Activated T-cell treated with anti-CD3 and anti-CD28 coated beads for 1 hour (primary cell): ENCODE measurements around the gene KLHL26.

Source experiments
- DNase-seq: peaks from one replicate; pipeline ENCODE4 v3.0.0-alpha.2; 2020; ENCODE audit warnings: low read depth

KLHL26 gene

GRCh38 chr19:18603255-18603957 is 33.4 kb upstream of the KLHL26 start:
- DNase-seq = no peak

- no peak for DNase-seq
Observed at GRCh38 chr19:18603958-18604819, 32.6 kb upstream of the KLHL26 start.

DNA sequence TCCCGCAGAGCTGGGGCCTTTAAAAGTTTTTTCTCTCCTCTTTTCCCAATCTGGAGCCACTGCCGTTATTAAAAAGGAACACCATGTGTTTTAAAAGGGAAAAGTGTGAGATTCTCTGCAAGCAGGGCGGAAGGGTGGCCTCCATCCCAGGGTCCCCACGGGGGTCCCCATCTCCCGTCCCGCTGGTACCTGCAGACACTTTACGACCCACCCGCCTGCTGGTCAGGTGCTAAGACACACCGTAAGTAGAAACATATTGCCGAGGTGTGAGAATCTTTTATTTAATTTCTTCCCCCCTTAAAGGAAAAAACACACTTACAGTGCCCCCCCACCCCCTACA is 32.0 kb upstream of the KLHL26 start:
- DNase-seq = no peak

GRCh38 chr19:18605196-18605545 is 31.7 kb upstream of the KLHL26 start:
- no peak for DNase-seq

DNA sequence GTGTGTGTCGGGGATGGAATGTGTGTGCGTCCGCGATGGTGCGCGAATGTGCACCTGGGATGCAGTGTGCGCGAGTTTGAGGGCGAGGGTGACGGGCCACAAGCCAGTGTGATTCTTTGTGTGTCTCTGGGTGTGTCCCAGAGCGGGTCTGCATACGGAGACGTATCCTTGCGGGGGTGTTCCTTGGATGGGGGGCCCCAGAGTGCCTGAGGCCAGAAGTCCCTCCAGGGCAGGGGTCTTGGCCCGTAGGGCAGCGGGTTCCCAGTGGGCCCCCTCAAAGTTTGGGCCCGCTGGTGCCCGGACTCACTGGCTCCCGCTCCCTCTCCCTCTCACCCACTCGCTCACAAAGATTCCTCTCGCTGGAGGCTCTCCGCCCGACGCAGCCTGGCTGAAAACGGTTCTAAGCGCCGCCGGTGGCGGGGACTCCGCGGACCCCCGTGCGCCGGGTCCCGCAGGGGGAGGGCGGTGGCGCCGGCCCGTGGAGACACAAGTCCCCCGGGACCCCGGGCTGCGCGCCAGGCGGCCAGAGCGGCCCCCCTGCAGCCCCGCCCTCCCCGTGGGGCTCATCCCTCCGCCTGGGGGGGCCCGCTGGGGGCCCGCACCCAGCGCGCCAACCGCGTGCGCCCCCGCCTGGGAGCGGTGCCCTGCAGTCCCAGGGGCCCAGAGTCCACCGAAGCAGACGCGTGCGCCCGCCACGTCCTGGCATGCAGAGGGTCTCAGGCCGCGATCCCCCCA is 31.1 kb upstream of the KLHL26 start:
- DNase-seq = no peak

DNA sequence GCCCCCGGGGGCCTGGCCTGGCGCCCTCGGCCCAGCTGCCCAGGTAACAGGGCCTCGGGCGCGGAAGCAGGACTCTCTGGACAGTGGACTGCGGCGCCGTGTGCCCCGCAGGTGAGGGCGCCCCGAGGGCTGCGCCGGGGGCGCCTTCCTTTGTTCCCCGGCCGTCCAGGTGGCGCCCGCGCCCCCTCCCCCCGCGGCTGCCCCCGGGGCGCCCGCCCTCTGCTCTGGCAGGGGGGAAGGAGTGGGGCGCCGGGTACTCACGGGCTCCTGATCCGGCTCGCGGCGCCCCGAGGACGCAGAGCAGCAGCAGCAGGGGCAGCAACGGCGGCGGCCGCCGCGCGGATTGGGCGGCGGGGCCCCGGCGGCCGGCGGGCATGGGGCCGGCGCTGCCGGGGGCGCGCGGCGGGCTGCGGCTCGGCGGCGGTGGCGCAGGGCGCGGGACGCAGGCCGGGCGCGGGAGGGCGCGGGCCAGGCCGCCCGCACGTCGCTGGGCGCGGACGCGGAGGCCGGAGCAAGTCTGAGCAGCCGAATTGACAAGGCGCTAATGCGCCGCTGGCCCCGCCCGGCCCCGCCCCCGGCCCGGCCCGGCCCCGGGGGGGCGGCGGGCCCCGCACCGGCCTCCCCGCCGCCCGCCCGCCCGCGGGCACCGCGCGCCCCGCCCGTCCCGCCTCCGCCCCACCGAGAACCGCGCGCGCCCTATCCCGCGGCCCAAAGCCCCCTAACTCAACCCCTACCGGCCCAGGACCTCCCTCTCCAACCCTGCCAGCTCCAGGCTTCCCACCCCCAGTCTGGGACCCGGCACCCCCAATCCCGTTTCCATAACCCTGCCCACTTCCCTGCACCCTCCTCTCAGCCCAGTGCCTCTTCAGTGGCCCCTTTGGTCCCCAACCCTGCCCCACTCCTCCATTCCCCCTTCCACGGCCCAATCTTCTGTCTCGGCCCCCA is 30.3 kb upstream of the KLHL26 start, which contains the start of gene CRLF1:
Gene CRLF1 (minus strand): TSS at position 519 of the 945 bp plus-strand sequence. CDS start 143 bp downstream, at position 376.
- DNase-seq = no peak

GRCh38 chr19:18607226-18608101 is 29.4 kb upstream of the KLHL26 start:
- no peak for DNase-seq

- no peak for DNase-seq
Observed at GRCh38 chr19:18608102-18608804, 28.6 kb upstream of the KLHL26 start.

DNA sequence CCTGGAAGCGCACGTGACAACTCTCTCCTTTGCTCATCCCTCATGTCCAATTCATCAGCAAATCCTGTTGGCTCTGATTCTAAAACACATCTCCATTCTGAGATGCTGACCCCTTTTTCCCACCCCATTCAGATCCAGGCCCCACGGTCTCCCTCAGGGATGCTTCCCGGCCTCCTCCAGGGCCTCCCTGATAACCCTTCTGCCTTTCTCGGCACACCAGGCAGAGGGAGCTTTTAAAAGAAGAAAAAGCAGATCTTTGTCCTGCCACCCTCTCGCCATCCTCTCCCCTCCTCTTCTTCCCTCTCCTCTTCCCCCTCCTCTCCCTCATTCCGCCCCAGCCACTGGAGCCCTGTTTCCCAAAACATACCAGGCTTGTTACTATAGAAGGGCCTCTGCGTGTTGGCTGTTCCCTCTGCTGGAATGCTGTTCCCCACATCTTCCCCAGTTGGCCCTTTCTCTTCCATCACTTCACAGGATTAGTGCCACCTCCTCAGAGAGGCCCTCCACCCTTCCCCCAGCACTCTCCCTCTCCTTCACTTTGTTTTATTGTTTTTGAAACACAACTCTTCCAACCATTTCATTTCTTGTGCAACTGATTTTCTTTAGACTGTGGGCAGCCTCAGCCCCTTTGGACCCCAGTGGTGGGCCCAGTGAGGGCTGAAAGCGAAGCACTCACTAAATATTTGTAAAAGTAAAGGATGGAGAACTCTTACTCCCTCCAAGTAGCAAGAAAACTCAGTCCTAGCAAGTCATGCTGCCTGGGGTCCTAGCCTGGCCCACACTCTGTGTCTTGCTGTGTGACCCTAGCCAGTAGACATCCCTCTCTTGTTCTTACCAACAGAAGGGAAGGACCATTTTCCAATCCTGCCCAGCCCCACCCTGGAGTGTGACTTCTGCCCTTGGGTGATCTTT is 27.8 kb upstream of the KLHL26 start:
- DNase-seq = no peak

DNA sequence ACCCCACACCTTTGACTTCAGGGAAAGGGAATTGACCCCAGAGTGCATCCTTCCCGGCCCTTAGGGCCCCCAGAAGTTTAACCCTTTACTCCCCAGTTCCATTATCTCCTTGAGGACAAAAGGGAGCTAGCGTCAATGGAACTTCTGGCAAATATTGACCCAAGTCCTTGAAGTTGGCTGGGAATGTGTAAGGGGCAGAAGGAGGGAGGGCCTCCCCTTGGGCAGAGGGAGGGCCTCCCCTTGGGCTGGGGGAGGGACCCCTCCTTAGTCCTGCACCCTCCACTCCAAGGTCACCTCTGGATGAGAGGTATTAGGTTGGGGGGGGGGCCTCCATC is 27.1 kb upstream of the KLHL26 start:
- DNase-seq = no peak

GRCh38 chr19:18610245-18610555 is 26.6 kb upstream of the KLHL26 start:
- DNase-seq = no peak

DNA sequence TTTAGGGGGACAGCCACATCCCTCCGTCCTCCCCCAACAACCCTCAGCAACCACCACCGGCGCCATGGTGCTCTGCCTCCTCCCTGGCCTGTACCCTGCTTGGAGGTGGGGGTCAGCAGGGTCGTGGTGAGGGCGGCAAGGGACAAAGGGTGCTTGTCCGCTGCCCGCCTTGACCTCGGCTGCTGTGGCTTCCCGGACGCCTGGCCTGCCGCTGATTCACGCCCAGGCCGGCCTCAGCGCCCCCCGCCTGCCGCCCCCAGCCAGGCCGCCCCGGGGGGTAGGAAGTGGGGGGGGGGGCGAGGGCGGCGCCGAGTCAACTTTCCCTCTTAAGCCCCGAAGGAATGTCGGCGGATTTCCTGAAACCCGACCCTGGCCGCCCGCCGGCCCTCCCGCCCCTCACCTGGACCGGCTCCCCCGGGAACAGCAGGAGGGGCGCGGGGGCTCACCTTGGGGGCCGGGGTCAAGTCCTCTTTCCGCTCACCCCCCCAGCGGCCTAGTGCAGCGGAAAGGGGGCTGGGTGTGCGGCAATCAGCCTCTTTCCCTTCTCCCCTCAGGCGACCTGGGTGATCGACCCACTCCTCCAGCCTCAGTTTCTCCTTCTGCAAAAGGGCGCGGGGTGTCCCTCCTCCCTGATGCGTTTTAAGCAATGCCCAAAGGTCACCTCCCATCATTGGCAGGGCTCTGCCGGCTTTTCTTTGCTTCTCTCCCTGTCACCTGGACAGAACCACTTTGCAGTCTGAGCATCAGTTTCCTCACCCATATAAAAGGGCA is 26.1 kb upstream of the KLHL26 start:
- DNase-seq = no peak

GRCh38 chr19:18611327-18612050 is 25.3 kb upstream of the KLHL26 start:
- no peak for DNase-seq

- no peak for DNase-seq
Observed at GRCh38 chr19:18612051-18612771, 24.6 kb upstream of the KLHL26 start.

- no peak for DNase-seq
Observed at GRCh38 chr19:18612772-18613588, 23.8 kb upstream of the KLHL26 start, which contains the start of gene TMEM59L. Gene TMEM59L, plus strand, starts transcription at chr19:18612870. Its CDS starts 89 bp downstream, at chr19:18612959.

- DNase-seq = no peak
Observed at GRCh38 chr19:18613589-18614234, 23.1 kb upstream of the KLHL26 start.
